Measurements from ENCODE around the gene ZNF70. TPM values are rescaled to one million over a fixed set of nuclear protein-coding genes. Genes with fewer than 3 reads are reported as not detected.

ZNF70 gene
- total and polyA plus RNA-seq, 2 of the 13 experiments (the other 11 are each of a cell fraction or from before 2014, with no cell fraction given) = 0.62 to 3.6 TPM

- no peak for TF ChIP-seq ZBTB39 (CRISPR knock-in tag; IDR thresholded peaks at IDR 0.05)
- TF ChIP-seq ZNF10 (CRISPR knock-in tag; IDR thresholded peaks at IDR 0.05; ENCODE audit: borderline replicate concordance, low read depth) = no peak
- peak; percentile 37; the same call in 1 of the 2 replicates for TF ChIP-seq IRF9 (CRISPR knock-in tag; IDR thresholded peaks at IDR 0.05; ENCODE audit: borderline replicate concordance)
- no peak for TF ChIP-seq NR2F1 (CRISPR knock-in tag; IDR thresholded peaks at IDR 0.05)
- TF ChIP-seq ZBTB33 (CRISPR knock-in tag; IDR thresholded peaks at IDR 0.05) = no peak
- TF ChIP-seq ZSCAN31 (CRISPR knock-in tag; IDR thresholded peaks at IDR 0.05; ENCODE audit: low read depth) = peak; percentile 81
- TF ChIP-seq ZNF121 (CRISPR knock-in tag; IDR thresholded peaks at IDR 0.05) = no peak
- TF ChIP-seq PITX1 (CRISPR knock-in tag; IDR thresholded peaks at IDR 0.05) = 0 out of 2 replicates have a peak, but pooled peaks have one; percentile 24
- TF ChIP-seq ZMYM3 (CRISPR knock-in tag; IDR thresholded peaks at IDR 0.05) = no peak
- no peak for TF ChIP-seq TFDP2 (CRISPR knock-in tag; IDR thresholded peaks at IDR 0.05)
- TF ChIP-seq ZNF780A (CRISPR knock-in tag; IDR thresholded peaks at IDR 0.05) = no peak
- no peak for TF ChIP-seq EED (CRISPR knock-in tag; IDR thresholded peaks at IDR 0.05)
- TF ChIP-seq E2F5 (CRISPR knock-in tag; conservative IDR thresholded peaks at IDR 0.05) = 0 out of 2 replicates have a peak, but pooled peaks have one; percentile 54
- TF ChIP-seq PBX2 (CRISPR knock-in tag; IDR thresholded peaks at IDR 0.05) = no peak
- no peak for TF ChIP-seq MTERF4 (CRISPR knock-in tag; IDR thresholded peaks at IDR 0.05)
- no peak for TF ChIP-seq ZNF850 (CRISPR knock-in tag; conservative IDR thresholded peaks at IDR 0.05)
- no peak for TF ChIP-seq ZFP1 (CRISPR knock-in tag; IDR thresholded peaks at IDR 0.05)
- TF ChIP-seq GATAD2A (CRISPR knock-in tag; IDR thresholded peaks at IDR 0.05) = no peak
- TF ChIP-seq ZNF383 (CRISPR knock-in tag; IDR thresholded peaks at IDR 0.05; ENCODE audit: borderline replicate concordance) = no peak
Observed at GRCh38 chr22:23786752-23787599, 36.1 kb upstream of the ZNF70 start, which contains the start of gene SMARCB1 (continued).
